C1 segment of cervical spinal cord (tissue), 14 donors: ENCODE measurements around the gene MAB21L2.
A peak's percentile ranks its signal among the peaks of the same experiment; 100 is the strongest.

Experiments
- DNase-seq, 14 donors: peaks; one replicate each; lab custom pipeline; 2025; lab: John Stamatoyannopoulos, UW

Gene MAB21L2

DNA sequence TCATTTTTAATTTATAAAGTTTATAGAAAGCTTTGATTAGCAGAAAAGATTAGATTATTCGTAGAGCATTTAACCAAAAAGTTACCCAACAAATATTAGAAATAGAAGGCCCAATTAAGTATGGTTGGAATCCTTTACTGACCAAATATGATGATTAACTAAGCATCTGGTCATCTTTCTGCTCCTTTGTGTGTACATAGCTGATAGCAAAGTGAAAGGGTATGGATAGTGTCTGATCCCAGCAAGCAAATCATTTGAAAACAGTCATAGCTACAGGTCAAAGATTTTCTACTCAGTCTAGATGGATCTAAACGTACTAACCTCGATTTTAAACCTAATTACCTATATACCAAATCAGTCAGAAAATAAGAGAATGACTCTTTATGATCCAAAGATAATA lies 7.3 kb upstream of the MAB21L2 start:
- DNase-seq = no peak

GRCh38 chr4:150577796-150578195 lies 4.2 kb upstream of the MAB21L2 start:
- no peak for DNase-seq

- no peak for DNase-seq
These were observed 3.0 kb upstream of the MAB21L2 start for GRCh38 chr4:150578745-150579501.

- no peak for DNase-seq
These were observed 2.3 kb upstream of the MAB21L2 start for GRCh38 chr4:150579551-150580234.

DNA sequence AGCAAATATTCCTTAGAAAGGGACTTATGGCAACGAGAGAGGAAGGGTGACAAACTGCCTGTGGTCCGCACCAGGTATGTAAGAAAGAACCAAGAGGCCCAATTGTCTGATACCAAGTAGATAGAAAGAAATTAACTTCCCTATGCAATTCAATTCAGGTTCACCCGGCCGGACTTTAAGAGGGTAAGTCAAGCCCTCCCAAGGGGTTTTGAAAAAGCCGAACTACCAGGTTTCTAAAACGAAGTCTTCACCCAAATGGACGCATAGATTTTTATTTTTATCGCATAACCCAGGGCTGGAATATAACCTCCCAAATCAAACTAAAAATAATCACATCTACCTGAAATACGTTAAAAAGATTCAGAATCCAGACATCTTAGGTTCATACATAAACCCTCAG lies 1.6 kb upstream of the MAB21L2 start:
- no peak for DNase-seq

GRCh38 chr4:150581056-150581605 lies 820 bp upstream of the MAB21L2 start:
- DNase-seq = no peak

GRCh38 chr4:150581641-150582051 lies 305 bp upstream of the MAB21L2 start:
- no peak for DNase-seq

GRCh38 chr4:150582873-150583286 lies 929 bp downstream of the MAB21L2 start:
- no peak for DNase-seq

GRCh38 chr4:150583287-150584110 lies 1.5 kb downstream of the MAB21L2 start:
- peak in 1 of 14 donors; percentile 36 for DNase-seq

DNA sequence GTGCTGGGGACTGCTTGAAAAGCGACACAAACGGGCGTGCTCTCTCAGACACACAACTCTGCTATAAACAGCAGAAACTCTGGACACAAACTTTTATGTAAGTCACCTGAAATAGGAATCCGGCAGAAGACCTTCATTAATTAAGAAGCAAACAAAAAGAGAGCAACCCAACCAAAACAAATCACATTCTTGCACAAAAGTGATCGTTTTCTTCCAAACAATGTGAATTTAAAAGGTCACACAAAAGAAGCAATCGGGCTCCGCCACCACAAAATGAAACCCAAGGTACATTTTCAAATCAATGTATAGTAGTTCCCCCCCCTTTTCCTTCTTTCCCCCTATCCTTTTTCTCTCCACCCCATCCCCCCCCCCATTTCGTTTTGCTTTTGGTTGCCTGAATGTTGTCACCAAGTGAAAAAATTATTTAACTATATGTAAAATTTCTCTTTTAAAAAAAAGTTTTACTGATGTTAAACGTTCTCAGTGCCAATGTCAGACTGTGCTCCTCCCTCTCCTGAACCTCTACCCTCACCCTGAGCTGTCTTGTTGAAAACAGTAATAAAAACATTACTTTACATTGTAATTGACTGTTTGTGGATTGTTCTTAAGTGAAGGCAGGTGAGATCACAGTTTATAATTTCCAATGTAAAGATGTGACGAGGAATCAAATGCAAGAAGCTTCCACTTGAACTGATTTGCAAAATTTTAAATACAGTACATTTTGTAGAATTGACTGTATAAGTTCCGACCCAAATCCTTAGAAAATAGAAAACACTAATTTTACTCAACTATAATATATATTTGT lies 2.4 kb downstream of the MAB21L2 start:
- DNase-seq = no peak

- DNase-seq = no peak
These were observed 3.7 kb downstream of the MAB21L2 start for GRCh38 chr4:150585611-150586010.

DNA sequence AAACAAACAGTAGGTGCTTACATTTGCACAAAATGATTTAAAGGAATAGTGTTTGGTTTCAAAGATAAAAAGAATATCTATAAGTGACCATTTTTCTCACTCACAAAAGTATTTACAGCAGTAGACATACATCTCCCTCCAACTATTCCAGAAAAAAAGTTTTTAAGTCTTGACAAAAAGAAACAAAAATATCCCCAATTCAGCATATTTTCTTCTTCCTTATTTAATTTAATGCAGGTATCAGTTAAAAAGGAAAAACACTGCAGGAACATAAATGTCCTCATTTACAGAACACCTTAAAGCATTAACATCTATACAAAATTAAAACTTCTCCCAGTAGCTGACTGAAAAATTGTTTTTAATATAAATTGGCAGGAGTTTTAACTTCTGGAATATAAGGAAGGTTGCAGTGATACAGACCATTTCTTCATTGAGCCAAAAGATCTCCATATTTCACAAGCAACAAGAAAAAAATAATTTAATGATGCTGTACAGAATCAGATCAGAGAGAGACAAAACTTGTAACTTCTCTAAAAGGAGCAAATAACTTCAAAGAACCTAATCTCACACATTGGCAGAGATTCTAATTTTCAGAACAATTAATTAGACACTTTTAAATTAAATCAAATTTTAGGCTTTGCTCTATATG lies 4.3 kb downstream of the MAB21L2 start:
- no peak for DNase-seq

- no peak for DNase-seq
These were observed 6.4 kb downstream of the MAB21L2 start for GRCh38 chr4:150588316-150588715.

DNA sequence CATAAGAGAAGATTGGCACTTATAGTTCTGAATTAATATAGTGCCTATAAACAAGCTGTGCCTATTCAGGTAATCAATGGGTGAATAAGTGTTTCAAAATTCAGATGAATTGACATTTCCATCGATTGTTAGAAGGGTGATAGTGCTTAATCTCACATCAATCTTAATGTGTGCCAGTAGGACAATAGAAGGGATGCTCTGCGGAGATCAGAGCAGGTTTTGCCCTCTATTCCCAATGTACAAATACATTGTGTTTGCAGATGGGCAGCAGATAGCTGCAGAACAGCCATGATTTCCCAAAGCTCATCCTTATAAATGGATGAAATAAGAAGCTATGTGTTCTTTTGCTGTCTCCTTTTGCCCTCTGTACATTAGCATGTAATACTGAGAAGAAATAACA lies 7.2 kb downstream of the MAB21L2 start:
- DNase-seq = no peak

DNA sequence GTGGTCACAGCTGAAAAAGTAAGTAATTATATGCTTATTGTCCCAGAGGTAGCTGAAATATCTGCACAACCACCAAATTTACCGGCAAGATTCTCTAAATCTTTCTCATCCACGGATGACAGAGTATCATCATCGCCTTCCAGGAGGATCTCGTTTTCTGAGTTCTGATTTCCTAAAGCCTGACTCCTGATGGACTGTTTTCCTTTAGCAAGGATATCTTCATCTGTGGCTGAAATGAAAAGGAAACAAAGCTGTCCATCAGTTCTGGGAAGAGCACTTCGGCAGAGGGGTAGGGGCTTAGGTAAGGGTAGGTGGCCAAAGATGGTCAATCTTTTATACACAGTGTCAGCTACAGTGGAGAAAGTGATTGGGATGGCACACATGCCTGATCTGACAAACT lies 8.7 kb downstream of the MAB21L2 start:
- no peak for DNase-seq

- no peak for DNase-seq
These were observed 9.5 kb downstream of the MAB21L2 start for GRCh38 chr4:150591406-150591805.

- DNase-seq = no peak
These were observed 10.0 kb downstream of the MAB21L2 start for GRCh38 chr4:150591904-150592303.

DNA sequence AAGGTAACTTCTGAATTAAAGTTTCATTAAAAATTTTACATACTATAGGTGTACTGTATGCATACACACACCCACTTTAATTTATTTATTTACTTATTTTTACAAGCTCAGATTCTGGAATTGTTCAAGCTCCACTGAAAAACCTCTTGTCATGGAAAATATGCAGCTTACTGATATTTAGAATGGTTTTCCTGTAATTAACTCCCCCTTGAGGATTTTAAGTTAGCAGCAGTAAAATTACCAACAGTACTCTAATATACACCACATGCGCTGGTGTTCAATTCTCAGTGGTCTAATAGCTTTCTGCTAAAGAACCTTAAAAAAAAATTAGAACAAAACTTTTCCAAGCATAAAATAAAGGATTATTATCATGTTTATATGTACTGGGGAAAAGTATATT lies 12.0 kb downstream of the MAB21L2 start:
- DNase-seq = no peak

- DNase-seq = no peak
These were observed 17.0 kb downstream of the MAB21L2 start for GRCh38 chr4:150598909-150599308.

GRCh38 chr4:150599547-150599946 lies 17.6 kb downstream of the MAB21L2 start:
- no peak for DNase-seq
